ENCODE measurements around the gene EEF1G. TPM values are rescaled to one million over a fixed set of nuclear protein-coding genes. Genes with fewer than 3 reads are reported as not detected.
A peak's percentile ranks its signal among the peaks of the same experiment; 100 is the strongest.
"Not testable (repeated sequence)": the region's sequence is repeated elsewhere in the genome, so short reads cannot be mapped to it uniquely, and the experiment has no call there.

Gene EEF1G
- total RNA-seq, 1 experiment from 2014 or later: 2,603 TPM

DNA sequence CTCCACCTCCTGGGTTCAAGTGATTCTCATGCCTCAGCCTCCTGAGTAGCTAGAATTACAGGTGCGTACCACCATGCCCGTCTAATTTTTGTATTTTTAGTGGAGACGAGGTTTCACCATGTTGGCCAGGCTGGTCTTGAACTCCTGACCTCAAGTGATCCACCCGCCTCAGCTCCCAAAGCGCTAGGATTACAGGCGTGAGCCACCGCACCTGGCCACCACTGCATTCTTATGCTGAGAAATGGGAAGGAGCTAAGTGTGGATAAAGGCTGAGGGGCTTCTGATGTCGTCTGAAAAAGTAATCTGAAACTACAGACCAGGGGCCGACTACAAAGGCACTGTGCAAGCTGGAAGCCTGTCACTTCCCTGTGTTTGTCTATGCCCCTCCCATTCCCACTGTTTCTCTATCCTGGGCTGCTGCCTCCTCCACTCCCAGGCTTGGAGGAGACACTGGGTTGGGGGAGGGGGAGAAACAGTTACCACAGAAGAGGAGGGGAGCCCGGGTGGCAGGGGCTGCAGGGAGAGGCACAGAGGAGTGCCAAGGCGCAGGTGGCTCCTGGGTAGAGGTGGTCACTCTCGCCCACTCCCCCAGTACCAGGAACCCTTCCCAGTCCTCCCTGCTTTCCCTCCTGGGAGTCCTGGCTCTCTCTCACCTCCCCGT, 30.9 kb upstream of the EEF1G start:
- in situ Hi-C loops (cut with HindIII; ENCODE audit: low pct_unique_long_range_greater_than_20kb, low sequenced_read_pairs): no loop called here
- no peak for DNase-seq (ENCODE audit: low read depth)

- in situ Hi-C loops (cut with HindIII; ENCODE audit: low pct_unique_long_range_greater_than_20kb, low sequenced_read_pairs): no loop called here
- no peak for DNase-seq (ENCODE audit: low read depth)
These were observed 30.1 kb upstream of the EEF1G start for GRCh38 chr11:62603776-62604299.

- DNase-seq (ENCODE audit: low read depth): no peak
- in situ Hi-C loops (cut with HindIII; ENCODE audit: low pct_unique_long_range_greater_than_20kb, low sequenced_read_pairs): no loop called here
These were observed 29.3 kb upstream of the EEF1G start for GRCh38 chr11:62603072-62603408.

DNA sequence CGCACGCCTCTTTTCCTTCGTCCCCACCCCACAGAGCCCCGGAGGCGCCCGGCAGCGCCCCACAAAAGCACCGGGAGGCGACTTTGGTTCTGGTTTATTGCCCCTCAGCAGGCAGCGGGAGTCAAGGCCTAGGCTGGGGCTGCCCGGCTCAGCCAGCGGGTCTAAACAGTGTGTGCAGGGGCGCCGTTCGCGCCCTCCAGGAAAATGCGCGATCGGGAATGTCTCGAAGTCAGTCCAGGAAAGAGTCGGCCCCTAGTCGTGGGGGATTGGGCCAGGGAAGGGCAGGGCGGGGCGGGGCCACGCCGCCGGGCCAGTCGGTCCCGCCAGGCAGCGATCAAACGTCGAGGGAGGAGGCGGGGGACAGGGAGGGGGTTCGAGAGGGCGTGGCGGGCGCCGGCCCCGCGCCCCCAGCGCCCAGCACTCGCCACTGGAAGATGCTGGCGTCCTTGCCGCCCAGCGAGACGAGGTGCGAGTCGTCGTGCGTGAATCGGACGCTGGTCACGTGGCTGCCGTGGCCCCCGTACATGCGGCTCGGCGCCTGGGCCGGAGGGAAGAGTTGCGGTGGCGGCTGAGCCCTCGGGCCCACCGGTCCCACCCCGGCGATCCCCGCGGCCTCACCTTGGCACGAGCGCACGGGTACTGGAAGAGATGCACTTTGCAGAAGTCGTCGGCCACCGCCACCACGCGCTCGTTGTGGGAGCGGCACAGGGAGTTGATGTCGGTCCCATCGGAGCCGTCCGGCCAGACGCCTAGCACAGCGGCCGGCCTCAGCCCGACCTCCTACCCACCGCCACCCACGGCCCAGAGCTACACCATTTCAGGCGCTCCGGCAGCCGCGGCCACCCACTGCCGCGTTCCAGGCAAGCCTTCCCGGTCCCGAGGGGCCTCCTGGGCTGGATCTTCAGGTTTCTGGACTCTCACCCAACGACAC, 28.7 kb upstream of the EEF1G start:
- in situ Hi-C loops (cut with HindIII; ENCODE audit: low pct_unique_long_range_greater_than_20kb, low sequenced_read_pairs): no loop called here
- DNase-seq (ENCODE audit: low read depth): no peak

DNA sequence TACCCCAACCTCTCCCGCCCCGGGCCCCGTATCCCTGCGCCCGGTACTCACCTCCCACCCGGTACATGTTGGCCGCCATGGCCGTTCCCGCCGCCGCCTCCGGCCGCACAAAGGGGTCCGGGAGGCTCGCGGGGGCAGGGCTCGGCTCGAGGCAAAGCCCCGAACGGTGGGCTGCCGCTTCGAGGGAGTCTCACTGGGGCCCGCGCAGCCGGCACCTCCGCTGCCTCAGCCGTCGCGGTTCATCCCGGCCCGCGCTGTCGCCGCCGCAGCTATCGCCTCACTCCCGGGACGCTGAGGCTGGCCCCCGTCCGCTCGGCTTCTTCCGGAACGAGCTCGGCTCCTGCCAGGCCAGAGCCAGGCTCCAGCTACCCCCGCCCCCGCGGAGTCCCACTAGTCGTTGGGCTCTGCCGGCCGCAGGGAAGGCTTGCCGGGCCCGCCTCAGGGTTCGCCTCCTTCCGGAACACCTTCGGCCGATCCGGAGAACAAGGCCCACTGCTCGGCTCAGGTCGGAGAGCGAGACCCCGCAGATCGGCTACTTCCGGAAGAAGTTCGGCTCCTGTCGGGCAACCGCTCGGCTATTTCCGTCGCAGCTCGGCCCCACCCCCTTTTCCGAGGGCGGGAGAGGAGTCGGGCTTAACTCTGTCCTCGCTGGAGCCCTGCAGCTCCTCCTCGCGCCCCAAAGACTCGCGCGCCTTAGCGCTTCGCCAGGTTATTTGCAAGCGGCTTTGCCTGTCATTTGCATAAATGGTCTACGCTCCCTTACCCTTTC, 27.9 kb upstream of the EEF1G start, which contains the start of gene MTA2:
Gene MTA2 (minus strand): TSS at position 494 of the 769 bp plus-strand sequence. CDS start 415 bp downstream, at position 79.
- peak; percentile 97 for DNase-seq (ENCODE audit: low read depth)
- in situ Hi-C loops (cut with HindIII; ENCODE audit: low pct_unique_long_range_greater_than_20kb, low sequenced_read_pairs): no loop called here

DNA sequence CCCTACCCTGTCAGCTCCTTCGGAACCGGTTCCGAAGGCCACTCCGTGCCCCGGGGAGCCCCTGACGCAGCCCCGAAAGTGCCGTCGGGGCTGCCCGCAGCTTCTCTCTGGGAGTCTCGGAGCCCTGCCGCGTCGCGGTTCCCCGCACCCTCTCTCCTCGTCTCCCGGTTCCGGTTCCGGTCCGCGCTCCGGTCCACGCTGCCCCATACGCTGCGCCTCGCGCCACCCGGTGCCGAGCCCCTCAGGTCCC, 27.4 kb upstream of the EEF1G start:
- DNase-seq (ENCODE audit: low read depth): no peak

GRCh38 chr11:62600367-62601121, 26.9 kb upstream of the EEF1G start:
- in situ Hi-C loops (cut with HindIII; ENCODE audit: low pct_unique_long_range_greater_than_20kb, low sequenced_read_pairs): no loop called here
- DNase-seq (ENCODE audit: low read depth): no peak

More for the DNA sequence above, 27.4 kb upstream of the EEF1G start:
- in situ Hi-C loops (cut with HindIII; ENCODE audit: low pct_unique_long_range_greater_than_20kb, low sequenced_read_pairs): no loop called here

DNA sequence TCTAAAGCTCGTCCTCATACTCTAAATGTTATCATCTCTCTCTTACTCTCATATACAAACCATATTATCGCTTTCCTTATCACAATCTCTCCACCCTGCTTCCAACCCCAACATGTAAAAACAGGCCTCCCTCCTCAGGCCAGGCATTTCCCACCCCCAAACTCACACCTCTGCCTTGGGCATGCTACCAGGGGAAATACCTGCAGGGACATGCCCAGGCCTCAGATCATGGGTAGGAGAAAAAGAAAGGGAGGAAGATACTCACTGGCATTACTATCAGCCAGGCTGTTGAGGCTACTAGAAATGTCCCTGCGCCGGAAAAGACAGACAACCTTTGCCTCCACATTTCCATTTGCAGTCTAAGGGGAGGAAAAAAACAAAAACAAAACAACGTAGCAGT, 26.2 kb upstream of the EEF1G start:
- no peak for DNase-seq (ENCODE audit: low read depth)
- in situ Hi-C loops (cut with HindIII; ENCODE audit: low pct_unique_long_range_greater_than_20kb, low sequenced_read_pairs): no loop called here

GRCh38 chr11:62599069-62599696, 25.5 kb upstream of the EEF1G start:
- in situ Hi-C loops (cut with HindIII; ENCODE audit: low pct_unique_long_range_greater_than_20kb, low sequenced_read_pairs): no loop called here
- peak; percentile 97 for DNase-seq (ENCODE audit: low read depth)

DNA sequence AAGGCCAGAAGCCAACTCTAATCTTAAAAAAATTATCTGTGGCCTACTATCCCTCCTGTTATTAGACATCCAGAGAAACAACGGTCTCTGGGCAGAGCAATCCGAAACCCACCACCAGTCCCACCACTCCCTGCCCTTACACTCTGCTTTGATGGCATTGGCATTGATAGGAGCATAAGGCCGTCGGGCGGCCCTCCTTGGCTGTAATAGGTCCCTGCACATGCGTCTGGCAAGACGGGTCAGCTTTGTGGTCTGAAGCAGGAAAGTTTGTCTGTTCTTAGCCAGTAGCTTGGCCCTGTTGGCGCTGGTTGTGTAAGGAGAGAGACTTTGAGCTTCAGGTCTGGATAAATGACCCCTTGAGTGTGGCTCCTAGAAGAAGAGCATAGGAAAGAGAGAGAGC, 21.4 kb upstream of the EEF1G start:
- in situ Hi-C loops (cut with HindIII; ENCODE audit: low pct_unique_long_range_greater_than_20kb, low sequenced_read_pairs): no loop called here

DNA sequence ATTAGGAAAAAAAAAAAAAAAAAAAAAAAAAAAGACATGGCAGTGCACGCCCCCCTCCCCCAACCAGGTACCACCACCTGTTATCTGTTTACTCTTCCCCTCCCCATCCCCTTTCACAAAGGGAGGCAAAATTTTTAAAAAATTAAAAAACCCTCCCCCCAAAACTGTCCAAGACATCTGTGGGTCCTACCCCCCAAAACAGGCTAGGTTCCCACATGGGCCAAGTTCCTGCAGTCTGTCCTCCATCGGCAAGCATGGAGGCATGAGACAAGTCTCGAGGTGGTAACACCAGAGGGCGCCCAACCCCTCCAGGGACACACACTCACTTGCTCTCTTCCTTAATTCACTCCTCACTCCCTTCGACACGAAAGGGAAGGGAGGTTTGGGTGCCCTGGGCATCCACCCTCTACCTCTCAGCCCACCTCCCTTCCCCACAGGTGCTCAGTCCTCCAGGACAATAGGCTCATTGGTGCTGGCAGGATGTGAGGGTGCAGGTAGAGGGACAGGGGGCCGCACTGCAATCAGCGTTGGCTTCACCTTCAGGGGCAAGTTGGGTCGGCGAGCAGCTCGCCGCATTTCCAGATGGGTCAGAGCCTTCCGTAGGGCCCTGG, 19.8 kb upstream of the EEF1G start:
- DNase-seq (ENCODE audit: low read depth): no peak
- in situ Hi-C loops (cut with HindIII; ENCODE audit: low pct_unique_long_range_greater_than_20kb, low sequenced_read_pairs): no loop called here

More for the DNA sequence above, 21.4 kb upstream of the EEF1G start:
- DNase-seq (ENCODE audit: low read depth): no peak

- no peak for DNase-seq (ENCODE audit: low read depth)
- in situ Hi-C loops (cut with HindIII; ENCODE audit: low pct_unique_long_range_greater_than_20kb, low sequenced_read_pairs): no loop called here
These were observed 19.3 kb upstream of the EEF1G start for GRCh38 chr11:62592989-62593421.

GRCh38 chr11:62592146-62592815, 18.6 kb upstream of the EEF1G start:
- in situ Hi-C loops (cut with HindIII; ENCODE audit: low pct_unique_long_range_greater_than_20kb, low sequenced_read_pairs): no loop called here
- no peak for DNase-seq (ENCODE audit: low read depth)

DNA sequence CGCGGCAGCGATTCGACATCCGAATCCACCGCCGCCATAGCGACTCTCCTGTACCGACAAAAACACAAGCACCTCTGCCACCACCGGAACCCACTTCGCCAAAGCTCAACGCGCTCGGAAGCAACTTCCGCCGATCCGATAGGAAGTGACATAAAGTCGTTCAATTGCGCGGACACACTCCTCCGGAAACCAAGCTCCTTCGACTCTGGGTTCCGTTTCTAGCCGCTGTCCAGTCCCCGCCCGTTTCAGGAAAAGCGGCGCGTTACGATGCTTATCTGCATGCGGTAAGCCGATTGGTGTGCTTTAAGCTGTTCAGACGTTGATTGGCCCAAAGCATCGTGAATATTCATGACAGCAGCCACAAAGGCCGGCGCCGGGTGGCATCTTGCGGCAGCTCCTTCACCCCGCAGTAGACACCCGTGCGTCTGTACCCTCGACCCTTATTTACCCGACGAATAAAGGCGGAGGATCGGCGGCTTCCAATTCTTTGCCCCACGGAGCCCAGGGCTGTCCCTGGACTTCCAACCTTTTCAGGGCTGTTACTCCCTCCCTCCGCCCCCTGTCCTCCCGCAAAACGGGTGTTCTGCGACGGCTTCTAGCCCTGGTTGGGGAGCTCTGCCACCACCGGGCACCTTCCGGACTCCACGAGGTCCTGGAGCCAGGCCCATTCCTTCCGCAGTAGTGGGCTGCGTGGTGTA, 17.9 kb upstream of the EEF1G start, which contains the start of gene TUT1:
Gene TUT1 (minus strand): TSS at position 76 of the 698 bp plus-strand sequence. CDS start 38 bp downstream, at position 38.
- in situ Hi-C loops (cut with HindIII; ENCODE audit: low pct_unique_long_range_greater_than_20kb, low sequenced_read_pairs): no loop called here

DNA sequence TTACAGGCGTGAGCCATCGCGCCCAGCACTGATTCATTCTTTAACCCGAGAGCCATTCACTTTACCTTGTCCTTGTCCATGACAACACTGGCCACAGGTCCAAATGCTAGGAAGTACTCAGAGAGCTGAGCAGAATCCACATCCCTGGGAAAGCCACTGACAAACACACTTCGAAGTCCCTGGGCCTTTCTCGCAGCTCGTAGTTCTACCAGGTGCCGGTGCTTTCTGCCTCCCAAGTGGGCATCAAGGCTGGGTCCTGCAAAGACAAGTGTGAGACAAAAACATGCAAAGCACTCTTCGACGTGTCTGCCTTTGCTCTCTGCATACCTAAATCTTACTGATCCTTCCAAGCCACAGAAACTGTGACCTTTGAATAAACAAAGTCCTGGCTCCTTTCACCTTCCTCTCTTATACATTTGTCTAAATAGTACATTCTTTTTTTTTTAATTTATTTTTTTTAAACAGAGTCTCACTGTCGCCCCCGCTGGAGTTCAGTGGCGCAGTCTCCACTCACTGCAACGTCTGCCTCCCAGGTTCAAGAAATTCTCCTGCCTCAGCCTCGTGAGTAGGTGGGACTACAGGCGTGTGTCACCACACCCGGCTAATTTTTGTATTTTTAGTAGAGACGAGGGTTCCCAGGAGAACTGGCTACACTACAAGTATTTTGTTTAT, 15.4 kb upstream of the EEF1G start:
- DNase-seq (ENCODE audit: low read depth): peak; percentile 62
- in situ Hi-C loops (cut with HindIII; ENCODE audit: low pct_unique_long_range_greater_than_20kb, low sequenced_read_pairs): no loop called here

More for the DNA sequence above, 17.9 kb upstream of the EEF1G start, which contains the start of gene TUT1:
- DNase-seq (ENCODE audit: low read depth): peak; percentile 97

- in situ Hi-C loops (cut with HindIII; ENCODE audit: low pct_unique_long_range_greater_than_20kb, low sequenced_read_pairs); DNase-seq (ENCODE audit: low read depth): not testable (repeated sequence)
These were observed 11.7 kb upstream of the EEF1G start for GRCh38 chr11:62585356-62585755.
